HAP-1 (cell line): ENCODE results near the gene RNF157.
A peak's percentile ranks its signal among the peaks of the same experiment; 100 is the strongest.

Experiments used
- DNase-seq, 2 experiments: peaks; one replicate each; pipeline ENCODE4 v3.0.0-alpha.2; 2016 to 2020; ENCODE audit warnings: low spot score in 2 of 2
- H3K27me3 ChIP-seq: fragments of 250-450 bp; sonication (Bioruptor Pico); 2 replicates; pipeline ENCODE4 v1.5.1; 2020; ENCODE audit warnings: low read depth, mild to moderate bottlenecking, moderate library complexity
- H3K36me3 ChIP-seq: fragments of 250-450 bp; sonication (Bioruptor Pico); replicated peaks from 2 replicates; pipeline ENCODE4 v1.5.1; 2020; ENCODE audit warnings: mild to moderate bottlenecking
- H3K4me1 ChIP-seq: fragments of 250-450 bp; sonication (Bioruptor Pico); 2 replicates; pipeline ENCODE4 v1.5.1; 2020; ENCODE audit warnings: mild to moderate bottlenecking
- H3K4me3 ChIP-seq: fragments of 250-450 bp; sonication (Bioruptor Pico); 2 replicates; pipeline ENCODE4 v1.5.1; 2020; ENCODE audit warnings: mild to moderate bottlenecking, moderate library complexity
- H3K9me3 ChIP-seq: fragments of 250-450 bp; sonication (Bioruptor Pico); 2 replicates; pipeline ENCODE4 v1.5.1; 2020; ENCODE audit warnings: mild to moderate bottlenecking, moderate library complexity
- in situ Hi-C: fragments of 300-500 bp; cut with MboI; formaldehyde crosslinking; loops from 3 replicates; pipeline ENCODE4 v1.14.3; 2020; ENCODE audit warnings: low sequenced_read_pairs, inconsistent platforms, mixed read lengths

RNF157 gene

DNA sequence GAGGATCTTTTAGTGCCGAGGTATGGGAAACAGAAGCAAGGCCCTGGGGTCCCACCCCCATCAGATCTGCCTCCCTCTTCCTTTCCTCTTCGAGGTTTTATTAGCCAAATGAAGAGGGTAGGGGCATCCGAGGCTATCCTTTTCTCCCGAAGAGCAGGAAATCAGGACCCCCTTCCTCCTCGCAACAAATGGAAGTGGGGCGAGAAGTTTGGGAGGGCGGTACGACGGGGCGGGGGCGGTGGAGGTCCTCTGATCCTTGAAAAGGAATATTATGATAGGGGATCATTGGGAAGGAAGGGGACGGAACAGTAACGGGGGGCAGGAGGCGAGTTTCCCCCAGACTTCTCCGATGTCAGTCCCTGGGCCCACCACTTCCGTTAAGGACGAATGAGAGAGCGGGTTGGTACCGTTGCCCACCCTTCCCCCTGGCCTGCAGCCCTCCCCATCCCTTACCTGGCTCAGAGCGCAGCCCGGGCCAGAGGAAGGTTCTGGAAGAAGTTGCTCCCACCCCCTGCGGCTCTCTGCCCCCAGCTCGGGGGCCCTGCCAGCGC is 99.6 kb downstream of the RNF157 start:
- DNase-seq: no peak
- Histone ChIP-seq H3K4me1 (peaks cover 9% of the 10 kb centered on the region), H3K27me3 (no peaks in the 10 kb centered on the region), H3K4me3 (peak overlapping the region; percentile 39; the same call in 1 of the 2 replicates), H3K9me3 (no peaks in the 10 kb centered on the region), H3K36me3 (no peaks in the 10 kb centered on the region)
- in situ Hi-C loops: no loop called here

DNA sequence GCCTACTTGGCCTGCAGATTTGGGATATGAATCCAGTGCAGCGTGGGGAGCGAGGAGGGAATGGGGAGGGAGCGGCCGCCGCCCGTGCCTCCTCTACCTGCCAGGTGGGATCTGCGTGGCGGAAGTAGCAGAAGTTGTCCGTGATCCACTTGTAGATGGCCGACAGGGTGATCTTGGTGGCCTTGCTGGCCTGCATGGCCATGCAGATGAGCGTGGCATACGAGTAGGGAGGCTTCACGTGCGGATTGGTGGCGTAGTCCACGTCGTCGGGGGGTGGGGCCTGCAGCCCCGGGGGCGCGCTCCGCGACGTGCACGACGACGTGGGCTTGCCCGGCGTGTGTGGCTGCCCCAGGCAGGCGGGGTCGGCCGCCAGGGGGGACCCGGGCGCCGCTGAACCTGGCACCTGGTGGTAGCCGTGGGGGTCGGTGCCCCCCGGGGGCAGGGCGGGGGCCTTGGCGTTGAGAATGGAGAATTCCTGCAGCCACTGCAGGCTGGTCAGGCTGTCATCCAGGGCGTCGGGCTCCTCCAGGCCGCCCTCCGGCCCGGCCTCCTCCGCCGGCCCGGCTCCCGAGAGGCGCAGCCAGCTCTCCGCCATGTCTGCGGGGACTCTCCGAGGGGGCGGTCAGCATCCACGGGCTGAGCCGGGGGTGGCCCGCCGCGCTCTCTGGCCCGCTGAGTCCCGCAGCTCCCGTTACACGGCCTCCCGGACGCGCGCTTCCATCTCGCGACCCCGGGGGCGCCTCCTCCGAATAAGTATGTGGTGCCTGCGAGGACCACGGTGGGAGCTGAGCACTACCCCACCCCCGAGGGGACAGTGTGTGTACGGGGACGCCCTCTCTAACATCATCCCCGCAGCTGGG is 100.3 kb downstream of the RNF157 start:
- Histone ChIP-seq H3K9me3 (no peaks in the 10 kb centered on the region), H3K27me3 (no peaks in the 10 kb centered on the region), H3K4me1 (peaks cover 15% of the 10 kb centered on the region), H3K36me3 (no peaks in the 10 kb centered on the region), H3K4me3 (no peak overlapping the region)
- in situ Hi-C loops: no loop called here
- DNase-seq: no peak

DNA sequence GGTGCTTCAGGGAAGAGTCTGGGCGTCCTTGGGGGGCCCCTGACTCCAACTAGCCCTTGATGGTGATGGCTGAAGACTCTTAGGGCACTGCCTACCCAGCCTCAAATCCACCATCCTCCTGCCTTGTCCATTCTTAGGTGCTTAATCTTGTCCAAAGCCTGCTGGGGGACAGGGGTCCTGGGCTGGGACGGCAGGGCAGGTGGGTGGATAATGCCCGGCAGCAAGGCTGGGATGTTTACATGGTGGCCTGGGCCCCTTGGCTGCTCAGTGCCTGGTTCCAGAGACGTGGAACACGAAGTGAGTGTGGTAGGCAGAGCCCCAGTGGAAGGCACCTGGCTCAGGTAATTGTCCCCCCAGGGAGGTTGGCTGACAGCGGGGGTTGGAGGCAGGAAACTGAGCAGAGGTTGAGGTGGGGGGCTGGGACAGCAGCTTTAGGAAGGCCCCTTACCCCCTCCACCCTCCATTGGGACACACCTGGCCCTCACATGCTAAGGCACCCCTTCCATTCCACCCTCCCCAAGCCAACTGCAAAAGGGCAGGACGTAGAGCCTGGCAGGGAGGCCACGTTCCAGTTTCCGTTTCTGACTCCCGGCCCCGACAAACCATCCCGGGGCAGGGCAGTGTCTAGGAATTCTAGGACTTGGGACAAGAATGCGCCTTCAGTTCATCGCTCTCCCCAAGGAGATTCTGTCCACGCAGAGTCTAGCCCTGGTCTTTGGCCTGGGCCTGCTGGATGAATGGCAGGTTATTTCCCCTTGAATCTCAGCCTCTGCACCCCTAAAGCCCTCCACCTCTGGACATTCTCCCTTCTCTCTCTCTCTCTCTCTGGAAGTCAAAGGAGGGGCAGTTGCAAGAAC is 101.2 kb downstream of the RNF157 start:
- in situ Hi-C loops: no loop called here
- no peak for DNase-seq
- peaks cover 19% of the 10 kb centered on the region for H3K4me1 ChIP-seq
- no peak overlapping the region for H3K4me3 ChIP-seq
- no peaks in the 10 kb centered on the region for H3K27me3 ChIP-seq
- H3K36me3 ChIP-seq: no peaks in the 10 kb centered on the region
- H3K9me3 ChIP-seq: no peaks in the 10 kb centered on the region

DNA sequence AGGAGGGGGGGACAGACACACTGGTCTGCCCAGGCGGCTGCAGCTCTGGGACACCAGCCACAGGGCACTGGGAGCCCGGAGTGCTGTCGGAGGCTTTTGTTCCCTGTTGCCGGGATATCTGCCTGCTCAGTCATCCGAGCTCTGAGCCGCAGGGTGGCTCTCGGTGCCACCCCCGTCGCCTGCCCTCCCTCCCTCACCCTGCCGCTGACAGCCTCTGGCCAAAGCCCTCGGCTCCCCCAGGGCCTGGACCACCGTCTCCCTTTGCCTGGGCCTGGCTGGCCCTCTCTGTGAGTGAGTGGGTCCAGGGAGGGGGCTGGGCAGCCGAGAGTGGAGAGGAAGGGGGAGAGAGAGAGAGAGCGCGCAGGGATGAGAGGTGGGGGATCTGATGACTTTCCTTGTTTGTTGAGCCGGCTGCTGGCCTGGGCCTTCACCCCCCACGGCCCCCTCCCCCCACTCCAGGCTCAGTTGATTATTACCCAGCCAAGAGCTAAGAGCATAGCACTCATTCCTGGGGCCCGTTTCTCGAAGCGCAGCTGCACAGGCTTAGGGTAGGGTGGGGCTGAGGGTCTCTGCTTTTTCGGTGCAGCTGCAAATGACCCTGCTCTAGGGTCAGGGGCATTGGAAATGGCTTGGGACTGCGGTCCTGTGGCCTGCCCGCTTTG is 101.9 kb downstream of the RNF157 start:
- in situ Hi-C loops: no loop called here
- Histone ChIP-seq H3K36me3 (no peaks in the 10 kb centered on the region), H3K4me1 (peaks cover 24% of the 10 kb centered on the region), H3K27me3 (no peaks in the 10 kb centered on the region), H3K4me3 (no peak overlapping the region), H3K9me3 (no peaks in the 10 kb centered on the region)
- DNase-seq: no peak

DNA sequence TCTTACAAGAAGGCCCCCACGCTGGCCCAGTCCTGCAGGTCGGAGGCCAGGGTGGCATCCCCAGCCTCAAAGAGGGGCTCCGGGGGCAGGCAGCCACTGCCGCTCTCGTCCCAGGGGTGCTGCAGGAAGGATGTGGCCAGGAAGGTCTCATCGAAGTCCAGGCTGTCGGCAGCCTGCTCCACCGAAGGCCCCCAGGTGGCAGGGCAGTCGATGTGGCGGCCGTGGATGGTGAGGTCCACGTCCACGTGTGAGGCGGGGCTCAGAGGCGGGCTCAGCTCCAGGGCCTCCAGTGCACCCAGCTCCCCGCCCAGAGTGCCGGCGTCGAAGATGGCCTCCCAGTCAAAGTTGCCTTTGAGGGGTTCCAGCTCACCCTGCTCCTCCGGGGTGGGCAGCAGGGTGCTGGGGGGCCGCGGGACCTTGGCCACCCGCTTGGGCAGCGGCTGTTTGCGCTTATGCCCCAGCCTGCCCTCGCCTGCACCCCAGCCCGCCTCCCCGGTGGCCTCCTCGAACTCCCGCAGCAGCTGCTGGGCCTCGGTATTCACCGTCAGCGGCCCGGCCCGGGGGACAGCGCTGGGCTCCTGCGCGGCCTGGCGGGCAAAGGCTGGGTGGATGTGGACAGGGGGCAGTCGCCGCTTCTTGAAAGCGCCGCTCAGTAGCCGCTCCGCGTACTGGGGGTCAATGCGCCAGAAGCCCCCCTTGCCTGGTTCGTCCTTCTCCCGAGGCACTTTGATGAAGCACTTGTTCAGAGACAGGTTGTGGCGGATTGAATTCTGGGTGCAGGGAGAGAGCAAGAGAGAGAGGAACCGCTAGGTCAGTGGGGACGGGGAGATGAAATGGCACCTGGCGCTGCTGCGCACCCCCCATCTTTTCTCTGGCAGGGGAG is 102.7 kb downstream of the RNF157 start:
- H3K27me3 ChIP-seq: no peaks in the 10 kb centered on the region
- no peak overlapping the region for H3K4me3 ChIP-seq
- DNase-seq: no peak
- H3K36me3 ChIP-seq: no peaks in the 10 kb centered on the region
- peaks cover 32% of the 10 kb centered on the region for H3K4me1 ChIP-seq
- H3K9me3 ChIP-seq: no peaks in the 10 kb centered on the region
- in situ Hi-C loops: no loop called here

DNA sequence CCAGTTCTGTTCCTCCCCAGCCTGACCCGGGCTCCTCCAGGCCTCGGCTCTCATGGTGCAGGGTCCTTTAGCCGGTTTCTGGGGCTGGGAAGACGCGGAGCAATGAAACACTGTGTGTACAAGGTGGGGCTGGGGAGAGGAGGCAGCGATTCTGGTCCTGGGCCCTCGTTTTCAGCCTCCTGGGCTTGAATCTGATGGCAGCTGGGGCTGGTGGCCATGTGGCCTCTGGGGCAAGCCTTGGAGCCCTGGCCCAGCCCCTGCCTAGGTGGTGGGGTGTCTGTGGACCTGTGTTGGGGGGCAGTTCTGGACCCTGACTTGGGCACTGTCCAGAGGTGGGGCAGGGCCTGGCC is 103.3 kb downstream of the RNF157 start:
- no peaks in the 10 kb centered on the region for H3K36me3 ChIP-seq
- in situ Hi-C loops: no loop called here

DNA sequence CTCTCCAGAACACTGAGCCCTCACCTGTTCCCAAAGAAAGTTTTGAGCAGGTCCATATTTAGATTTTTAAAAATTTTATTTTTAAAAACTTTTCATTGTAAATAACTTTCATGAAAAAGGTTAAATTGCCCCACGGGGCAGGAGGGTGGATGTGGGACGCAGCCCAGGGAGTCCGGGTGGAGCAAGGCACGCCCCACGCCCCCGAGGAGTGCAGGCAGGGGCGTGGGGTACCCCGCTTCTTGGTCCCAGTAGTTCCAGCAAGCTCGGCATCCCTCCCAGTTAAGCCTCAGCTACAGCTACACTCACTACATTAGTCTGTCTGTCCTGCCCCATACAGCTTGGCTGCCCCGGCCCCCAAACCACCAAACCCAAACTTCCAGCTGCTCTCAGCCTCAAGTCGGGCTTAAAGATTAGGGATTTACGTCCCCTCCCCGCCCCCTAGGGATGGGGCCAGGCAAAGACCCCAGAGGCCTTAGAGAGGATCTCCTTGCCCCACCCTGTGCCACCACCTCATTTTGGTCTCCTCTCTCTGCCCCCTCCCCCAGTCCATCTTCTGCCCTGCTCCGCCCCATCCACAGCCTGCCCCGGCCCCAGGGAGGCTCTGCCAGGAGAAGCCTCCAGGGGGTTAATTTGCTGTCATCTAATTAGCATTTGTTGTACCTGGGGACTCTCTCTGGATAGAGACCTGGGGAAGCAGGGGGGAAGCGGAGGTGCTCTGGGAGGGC is 103.9 kb downstream of the RNF157 start:
- no peaks in the 10 kb centered on the region for H3K27me3 ChIP-seq
- H3K4me3 ChIP-seq: no peak overlapping the region
- DNase-seq: no peak
- peaks cover 25% of the 10 kb centered on the region for H3K4me1 ChIP-seq
- in situ Hi-C loops: no loop called here
- H3K9me3 ChIP-seq: no peaks in the 10 kb centered on the region
- no peaks in the 10 kb centered on the region for H3K36me3 ChIP-seq

More for the DNA sequence above, 103.3 kb downstream of the RNF157 start:
- DNase-seq: no peak
- no peaks in the 10 kb centered on the region for H3K9me3 ChIP-seq
- H3K4me1 ChIP-seq: peaks cover 31% of the 10 kb centered on the region
- H3K27me3 ChIP-seq: no peaks in the 10 kb centered on the region
- H3K4me3 ChIP-seq: no peak overlapping the region

DNA sequence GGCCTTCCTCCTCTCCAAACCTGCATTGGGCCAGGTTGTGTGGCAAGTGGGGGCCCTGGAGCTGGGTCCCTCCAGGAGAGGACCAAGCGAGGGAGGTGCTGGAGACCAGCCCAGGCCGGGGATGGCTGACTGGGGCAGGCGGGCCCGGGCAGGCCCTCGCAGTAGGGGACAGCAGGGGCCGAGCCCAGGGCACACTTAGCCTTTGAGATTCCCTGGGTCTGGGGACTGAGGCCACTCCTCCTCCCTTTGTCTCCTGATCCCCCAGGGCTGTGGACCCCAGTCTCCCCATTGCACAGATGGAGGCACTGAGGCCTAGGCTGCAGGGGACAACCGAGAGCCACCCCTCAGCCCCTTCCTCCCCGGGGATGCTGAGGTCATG is 104.5 kb downstream of the RNF157 start:
- peaks cover 24% of the 10 kb centered on the region for H3K4me1 ChIP-seq
- no peak overlapping the region for H3K4me3 ChIP-seq
- H3K36me3 ChIP-seq: no peaks in the 10 kb centered on the region
- DNase-seq: no peak
- H3K27me3 ChIP-seq: no peaks in the 10 kb centered on the region
- no peaks in the 10 kb centered on the region for H3K9me3 ChIP-seq
- in situ Hi-C loops: no loop called here

DNA sequence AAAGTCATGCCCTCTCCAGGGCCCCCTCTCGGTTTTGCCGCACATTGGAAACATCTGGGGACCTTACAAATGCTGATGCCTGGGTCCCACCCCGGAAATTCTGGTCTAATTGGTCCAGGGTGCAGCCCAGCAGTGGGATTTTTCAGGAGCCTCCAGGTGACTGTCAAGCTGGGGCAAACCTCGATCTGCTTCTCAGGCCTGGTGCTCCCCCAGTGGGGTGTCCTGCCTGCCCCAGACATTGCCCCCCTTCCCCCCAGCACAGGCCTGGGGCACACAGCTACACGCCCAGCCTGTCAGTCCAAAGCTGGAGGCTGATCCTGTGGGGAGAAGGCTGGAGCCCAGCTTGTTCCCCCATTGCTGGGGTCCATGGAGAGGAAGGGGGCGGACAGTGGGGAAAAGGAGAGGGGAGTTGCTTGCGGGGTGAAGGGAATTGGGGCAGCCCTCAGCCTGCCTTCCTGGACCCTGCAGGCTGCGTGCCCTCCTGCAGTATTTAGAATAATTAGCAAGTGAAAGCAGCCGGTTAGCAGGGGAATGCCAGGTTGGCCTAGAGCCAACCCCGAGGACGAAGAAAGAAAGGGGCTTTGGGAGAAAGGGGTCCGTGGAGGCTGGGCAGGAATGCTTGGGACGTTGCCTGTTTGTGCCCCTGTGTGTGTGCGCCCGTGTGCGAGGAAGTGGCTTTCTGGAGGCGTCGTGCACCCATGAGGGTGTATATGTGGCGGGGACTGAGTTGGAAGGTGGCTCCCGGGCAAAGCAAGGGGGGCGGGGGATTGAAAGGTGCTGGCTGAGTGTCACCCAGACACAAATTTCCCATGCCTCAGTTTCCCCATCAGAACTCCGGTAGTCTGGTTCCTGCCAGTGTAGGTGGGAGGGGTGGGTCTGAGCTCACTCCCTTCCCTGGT is 105.1 kb downstream of the RNF157 start:
- Histone ChIP-seq H3K4me3 (no peak overlapping the region; the same call in 1 of the 2 replicates), H3K36me3 (no peaks in the 10 kb centered on the region), H3K9me3 (no peaks in the 10 kb centered on the region), H3K27me3 (no peaks in the 10 kb centered on the region), H3K4me1 (peaks cover 24% of the 10 kb centered on the region)
- DNase-seq: peak; percentile 75 to 81
- in situ Hi-C loops: no loop called here

DNA sequence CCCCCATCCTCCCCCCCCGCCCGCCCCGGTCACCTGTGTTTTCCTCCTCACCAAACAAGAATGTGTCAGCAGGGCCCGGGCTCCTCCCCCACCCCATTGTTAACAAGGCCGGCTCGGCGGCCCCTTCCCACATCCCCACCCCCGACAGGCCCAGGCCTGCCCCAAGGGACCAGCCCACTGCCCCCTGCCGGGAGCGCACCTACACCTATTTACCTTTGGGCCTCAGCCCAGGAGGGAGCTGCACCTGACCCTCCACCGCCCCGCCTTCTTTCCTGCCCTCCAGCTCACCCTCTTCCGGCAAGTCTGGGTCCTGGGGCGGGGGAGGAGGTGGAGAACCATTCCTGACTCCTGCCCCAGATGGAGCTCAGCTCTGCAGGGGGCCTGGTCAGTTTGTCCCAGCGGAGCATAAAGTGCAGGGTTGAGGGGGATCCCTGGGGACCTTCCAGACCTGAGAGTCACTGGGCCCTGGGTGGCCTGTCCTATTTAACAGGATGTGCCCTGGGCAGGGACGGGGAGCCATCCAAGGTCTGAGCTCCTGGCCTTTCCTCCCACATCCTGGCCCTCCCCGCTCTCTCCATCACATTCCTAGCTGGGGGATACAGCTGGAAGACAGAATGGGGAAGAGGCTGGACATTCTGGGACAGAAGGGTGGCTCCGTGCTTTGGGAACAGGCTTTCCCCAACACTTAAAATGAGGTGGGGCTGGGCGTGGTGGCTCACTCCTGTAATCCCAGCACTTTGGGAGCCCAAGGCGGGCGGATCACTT is 107.5 kb downstream of the RNF157 start:
- DNase-seq: no peak
- H3K27me3 ChIP-seq: no peaks in the 10 kb centered on the region
- H3K4me3 ChIP-seq: no peak overlapping the region
- in situ Hi-C loops: no loop called here
- peaks cover 24% of the 10 kb centered on the region for H3K4me1 ChIP-seq
- H3K9me3 ChIP-seq: no peaks in the 10 kb centered on the region
- no peaks in the 10 kb centered on the region for H3K36me3 ChIP-seq
